OCI-LY1 (cell line): ENCODE measurements around the gene ANKRD6.

Experiments
- H2AFZ ChIP-seq: fragments of 200-600 bp; sonication (generic), shearing (Covaris generic); 2 replicates; pipeline ENCODE4 v1.6.0; 2014; ENCODE audit warnings: antibody characterized with exemption, mild to moderate bottlenecking, low read length
- H3F3A ChIP-seq: fragments of 200-600 bp; sonication (generic), shearing (Covaris generic); 2 replicates; pipeline ENCODE4 v1.6.0; 2014; ENCODE audit warnings: mild to moderate bottlenecking, antibody characterized with exemption, low read length, moderate library complexity; ENCODE audit not compliant: insufficient read depth
- H3K27ac ChIP-seq: fragments of 200-600 bp; sonication (generic); 2 replicates; pipeline ENCODE4 v1.5.1; 2014; ENCODE audit warnings: low read length, mixed run types, mild to moderate bottlenecking, low read depth; ENCODE audit not compliant: poor library complexity, severe bottlenecking
- H3K27me3 ChIP-seq: fragments of 200-600 bp; sonication (generic); 2 replicates; pipeline ENCODE4 v1.6.0; 2014; ENCODE audit warnings: antibody characterized with exemption, mild to moderate bottlenecking, low read length, moderate library complexity; ENCODE audit not compliant: insufficient read depth
- H3K36me3 ChIP-seq: fragments of 200-600 bp; sonication (generic); 2 replicates; pipeline ENCODE4 v1.6.1; 2014; ENCODE audit warnings: mild to moderate bottlenecking, antibody characterized with exemption, low read length, moderate library complexity, mixed read lengths; ENCODE audit not compliant: insufficient read depth
- H3K4me1 ChIP-seq: fragments of 200-600 bp; sonication (generic); 2 replicates; pipeline ENCODE4 v1.5.1; 2014; ENCODE audit warnings: mild to moderate bottlenecking, low read length, moderate library complexity; ENCODE audit not compliant: insufficient read depth, severe bottlenecking
- H3K4me2 ChIP-seq: fragments of 200-600 bp; sonication (generic), shearing (Covaris generic); 2 replicates; pipeline ENCODE4 v1.6.1; 2014; ENCODE audit warnings: low read length
- H3K4me3 ChIP-seq: fragments of 200-600 bp; sonication (generic); 2 replicates; pipeline ENCODE4 v1.5.1; 2014; ENCODE audit warnings: low read length, low read depth, mild to moderate bottlenecking, mixed read lengths; ENCODE audit not compliant: poor library complexity, severe bottlenecking
- H3K79me2 ChIP-seq: fragments of 200-600 bp; shearing (Covaris generic); 2 replicates; pipeline ENCODE4 v1.6.1; 2016; ENCODE audit warnings: mixed run types, low read length, mixed read lengths; ENCODE audit not compliant: insufficient read depth
- H3K9ac ChIP-seq: fragments of 200-600 bp; sonication (generic), shearing (Covaris generic); 2 replicates; pipeline ENCODE4 v1.6.1; 2014; ENCODE audit warnings: mild to moderate bottlenecking, low read length, mixed read lengths
- H3K9me2 ChIP-seq: fragments of 200-600 bp; sonication (generic), shearing (Covaris generic); 2 replicates; pipeline ENCODE4 v1.6.1; 2014; ENCODE audit warnings: low read depth, mild to moderate bottlenecking, low read length, mixed read lengths
- H3K9me3 ChIP-seq: fragments of 200-600 bp; shearing (Covaris generic); 2 replicates; pipeline ENCODE4 v1.6.1; 2014; ENCODE audit warnings: low read length, mixed read lengths
- H4K20me1 ChIP-seq: fragments of 200-600 bp; sonication (generic), shearing (Covaris generic); 2 replicates; pipeline ENCODE4 v1.6.0; 2016; ENCODE audit warnings: mild to moderate bottlenecking, low read length; ENCODE audit not compliant: insufficient read depth
- EZH2 ChIP-seq: fragments of 200-600 bp; sonication (generic), shearing (Covaris generic); IDR thresholded peaks from 2 replicates; pipeline ENCODE4 v1.8.0; 2017; ENCODE audit warnings: borderline replicate concordance, mixed run types, mild to moderate bottlenecking, antibody characterized with exemption, low read length, moderate library complexity, mixed read lengths
- TF ChIP-seq, protein P1 (sequence below): fragments of 200-600 bp; sonication (generic), shearing (Covaris generic); IDR thresholded peaks from 2 replicates; pipeline ENCODE4 v1.5.1; 2017; ENCODE audit warnings: mild to moderate bottlenecking, antibody characterized with exemption, low read length, moderate library complexity, mixed read lengths

ANKRD6 gene

DNA sequence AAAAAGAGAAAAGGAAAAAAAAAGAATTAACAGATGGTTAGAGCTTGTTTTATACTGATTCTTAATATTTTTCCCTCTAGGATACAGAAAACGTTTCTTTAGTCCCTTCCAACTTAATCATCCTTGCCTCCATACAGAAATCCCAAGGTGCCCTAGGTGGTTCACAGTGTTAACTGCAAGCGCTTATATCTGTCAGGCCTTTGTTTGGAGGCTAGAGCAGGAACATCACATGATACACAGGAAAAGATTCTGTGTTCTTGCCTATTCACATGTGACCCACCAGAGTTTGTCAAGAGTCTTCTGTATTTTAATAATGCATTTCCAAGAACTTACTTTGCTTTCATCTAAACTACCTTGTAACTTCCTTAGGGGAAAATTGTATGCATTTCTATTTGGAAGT lies 31.3 kb downstream of the ANKRD6 start:
- no peaks in the 10 kb centered on the region for H3K36me3 ChIP-seq
- no peaks in the 10 kb centered on the region for H3K79me2 ChIP-seq
- no peak overlapping the region for H3K9ac ChIP-seq
- H2AFZ ChIP-seq, result no peak overlapping the region
- no peaks in the 10 kb centered on the region for H3F3A ChIP-seq
- no peak overlapping the region for H3K4me3 ChIP-seq
- H4K20me1 ChIP-seq, result no peaks in the 10 kb centered on the region
- no peak overlapping the region for H3K27ac ChIP-seq
- H3K9me2 ChIP-seq, result no peaks in the 10 kb centered on the region
- H3K4me1 ChIP-seq, result no peaks in the 10 kb centered on the region
- TF ChIP-seq, protein P1, sequence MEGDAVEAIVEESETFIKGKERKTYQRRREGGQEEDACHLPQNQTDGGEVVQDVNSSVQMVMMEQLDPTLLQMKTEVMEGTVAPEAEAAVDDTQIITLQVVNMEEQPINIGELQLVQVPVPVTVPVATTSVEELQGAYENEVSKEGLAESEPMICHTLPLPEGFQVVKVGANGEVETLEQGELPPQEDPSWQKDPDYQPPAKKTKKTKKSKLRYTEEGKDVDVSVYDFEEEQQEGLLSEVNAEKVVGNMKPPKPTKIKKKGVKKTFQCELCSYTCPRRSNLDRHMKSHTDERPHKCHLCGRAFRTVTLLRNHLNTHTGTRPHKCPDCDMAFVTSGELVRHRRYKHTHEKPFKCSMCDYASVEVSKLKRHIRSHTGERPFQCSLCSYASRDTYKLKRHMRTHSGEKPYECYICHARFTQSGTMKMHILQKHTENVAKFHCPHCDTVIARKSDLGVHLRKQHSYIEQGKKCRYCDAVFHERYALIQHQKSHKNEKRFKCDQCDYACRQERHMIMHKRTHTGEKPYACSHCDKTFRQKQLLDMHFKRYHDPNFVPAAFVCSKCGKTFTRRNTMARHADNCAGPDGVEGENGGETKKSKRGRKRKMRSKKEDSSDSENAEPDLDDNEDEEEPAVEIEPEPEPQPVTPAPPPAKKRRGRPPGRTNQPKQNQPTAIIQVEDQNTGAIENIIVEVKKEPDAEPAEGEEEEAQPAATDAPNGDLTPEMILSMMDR, result no peak
- no peak for TF ChIP-seq EZH2
- no peaks in the 10 kb centered on the region for H3K27me3 ChIP-seq
- H3K9me3 ChIP-seq, result no peaks in the 10 kb centered on the region
- H3K4me2 ChIP-seq, result no peak overlapping the region

DNA sequence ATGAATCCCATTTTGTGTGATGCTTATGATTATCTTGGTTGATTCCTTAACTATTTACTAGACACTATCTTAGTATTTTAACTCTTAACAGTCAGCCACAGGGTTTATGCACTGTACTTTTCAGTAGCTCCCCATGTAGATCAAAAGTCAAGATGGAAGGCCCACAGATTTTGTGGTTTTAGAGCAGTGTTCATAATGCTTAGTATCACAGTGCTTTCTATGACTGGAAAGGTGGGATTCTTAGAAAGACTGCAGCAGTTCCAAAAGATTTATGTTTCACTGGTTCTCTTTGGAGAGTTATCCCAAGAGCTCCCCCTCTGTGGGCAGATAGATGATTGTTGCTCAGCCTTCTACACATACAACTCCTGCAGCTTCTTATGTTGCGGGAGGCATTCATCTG lies 34.5 kb downstream of the ANKRD6 start:
- Histone ChIP-seq H3K9me3 (no peaks in the 10 kb centered on the region), H3K79me2 (no peaks in the 10 kb centered on the region), H3K27me3 (no peaks in the 10 kb centered on the region), H3K9ac (no peak overlapping the region), H4K20me1 (no peaks in the 10 kb centered on the region), H3K4me3 (no peak overlapping the region), H3K4me2 (no peak overlapping the region), H3K36me3 (no peaks in the 10 kb centered on the region), H3F3A (no peaks in the 10 kb centered on the region), H3K9me2 (no peaks in the 10 kb centered on the region), H3K27ac (no peak overlapping the region), H2AFZ (no peak overlapping the region), H3K4me1 (no peaks in the 10 kb centered on the region)
- no peak for TF ChIP-seq EZH2
- TF ChIP-seq, protein P1, result no peak

DNA sequence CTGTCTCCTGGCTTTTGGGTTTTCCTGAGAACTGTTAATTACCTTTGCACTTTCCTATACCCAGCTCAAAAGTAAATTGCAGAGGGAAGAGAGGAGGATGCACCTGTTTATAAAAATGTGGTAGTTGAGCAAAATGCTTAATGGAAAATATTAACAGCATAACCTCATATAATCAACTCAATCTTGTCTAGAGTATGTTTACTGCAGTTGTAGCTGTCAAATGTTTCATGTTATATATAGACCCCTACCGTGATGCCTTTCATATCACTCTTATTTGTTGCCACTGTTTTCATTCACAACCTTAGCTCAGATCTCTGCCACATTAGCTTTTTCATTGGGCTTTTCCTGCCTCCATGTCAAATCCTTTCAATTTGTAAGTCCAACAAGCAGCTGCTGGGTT lies 36.0 kb downstream of the ANKRD6 start:
- no peak overlapping the region for H3K9ac ChIP-seq
- H3K79me2 ChIP-seq, result no peaks in the 10 kb centered on the region
- no peak overlapping the region for H2AFZ ChIP-seq
- TF ChIP-seq, protein P1, result no peak
- no peak for TF ChIP-seq EZH2
- H3K4me2 ChIP-seq, result no peak overlapping the region
- no peak overlapping the region for H3K27ac ChIP-seq
- H3K9me3 ChIP-seq, result no peaks in the 10 kb centered on the region
- H3K4me1 ChIP-seq, result no peaks in the 10 kb centered on the region
- H4K20me1 ChIP-seq, result no peaks in the 10 kb centered on the region
- no peaks in the 10 kb centered on the region for H3K36me3 ChIP-seq
- H3K9me2 ChIP-seq, result no peaks in the 10 kb centered on the region
- no peaks in the 10 kb centered on the region for H3K27me3 ChIP-seq
- H3K4me3 ChIP-seq, result no peak overlapping the region
- H3F3A ChIP-seq, result no peaks in the 10 kb centered on the region
